Measurements from ENCODE around the gene EHMT1. TPM values are rescaled to one million over a fixed set of nuclear protein-coding genes. Genes with fewer than 3 reads are reported as not detected.
"Not testable (repeated sequence)": the region's sequence is repeated elsewhere in the genome, so short reads cannot be mapped to it uniquely, and the experiment has no call there.

The EHMT1 gene
- total RNA-seq, 2 donors from 2014 or later: 106 to 108 TPM

DNA sequence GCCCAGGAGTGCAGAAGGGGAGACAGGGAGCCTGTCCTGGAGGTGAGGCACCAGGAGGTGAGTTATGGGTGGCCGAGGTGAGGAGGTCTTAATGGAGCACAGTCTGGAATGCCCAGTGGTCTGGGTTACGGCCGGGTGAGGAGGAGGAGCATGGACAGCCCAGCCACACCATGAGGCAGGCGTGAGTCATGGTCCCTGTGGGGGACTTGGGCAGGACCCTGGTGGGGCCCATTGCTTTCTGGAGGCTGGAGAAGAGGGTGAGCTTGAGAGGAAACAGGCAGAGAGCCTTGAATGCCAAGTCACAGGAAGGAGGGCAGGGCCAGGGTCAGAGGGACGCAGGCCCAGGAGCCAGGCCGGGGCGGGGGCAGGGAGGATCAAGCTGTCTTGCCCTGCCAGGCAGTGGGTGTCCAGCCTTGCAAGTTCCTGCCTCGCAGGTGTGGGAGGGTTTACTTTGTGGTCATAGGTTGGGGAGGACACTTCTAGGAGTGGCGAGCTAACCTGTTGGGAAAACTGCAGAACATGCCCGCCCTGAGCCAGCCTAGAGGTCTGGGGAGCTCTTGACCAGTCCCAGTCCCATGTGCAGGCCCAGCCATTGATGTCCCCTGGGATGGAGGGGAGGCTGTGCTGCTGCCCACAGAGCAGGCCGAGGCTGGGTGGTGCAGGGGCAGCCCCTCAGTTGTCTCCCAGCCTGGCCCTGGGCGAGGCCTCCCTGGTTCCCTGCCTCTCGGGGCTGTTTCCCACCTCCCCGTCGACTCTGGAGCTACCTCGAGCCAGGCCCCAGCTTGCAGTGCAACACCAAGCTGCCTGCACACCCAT lies 261.6 kb downstream of the EHMT1 start:
- Mint-ChIP-seq H3K4me1 (peaks cover 2% of the 10 kb centered on the region), H3K36me3 (ENCODE audit: low read depth) (peaks cover 2% of the 10 kb centered on the region), H3K27ac (no peak overlapping the region), H3K4me3 (peak overlapping the region; percentile 19), H3K27me3 (peaks cover 34% of the 10 kb centered on the region)
- no peak for DNase-seq
- no peaks in the 10 kb centered on the region for H3K9me3 ChIP-seq (ENCODE audit: control insufficient read depth, low read length, poor library complexity, severe bottlenecking)
- ATAC-seq: no peak

DNA sequence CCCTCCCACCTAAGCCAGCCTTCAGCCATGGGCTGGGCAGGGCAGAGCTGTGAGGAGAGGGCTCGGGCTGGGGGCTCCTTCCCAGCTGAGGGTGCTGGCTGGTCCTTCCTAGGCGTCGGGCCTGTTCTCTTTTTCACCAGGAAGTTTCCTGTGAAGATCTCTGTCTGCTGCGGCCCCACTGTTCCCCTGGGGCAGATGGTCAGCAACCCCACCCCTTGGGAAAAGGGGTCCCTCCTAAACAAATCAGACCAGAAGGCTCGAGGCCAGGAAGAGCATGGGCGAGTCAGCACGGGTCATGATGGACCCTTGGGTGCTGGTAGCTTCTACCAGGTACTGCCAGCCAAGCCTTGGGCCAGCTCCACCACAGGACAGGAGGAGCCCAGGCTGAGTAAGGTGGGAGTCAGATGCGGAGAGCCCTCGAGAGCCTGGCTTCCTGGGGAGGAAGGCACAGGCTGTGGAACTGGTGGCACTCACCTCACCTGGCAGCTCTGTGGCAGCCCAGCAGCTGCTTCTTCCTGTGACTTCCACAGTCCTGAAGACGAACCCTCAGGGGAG lies 262.2 kb downstream of the EHMT1 start:
- no peak for DNase-seq
- peaks cover 2% of the 10 kb centered on the region for H3K36me3 Mint-ChIP-seq (ENCODE audit: low read depth)
- H3K4me3 Mint-ChIP-seq: no peak overlapping the region
- no peak overlapping the region for H3K27ac Mint-ChIP-seq
- peaks cover 27% of the 10 kb centered on the region for H3K27me3 Mint-ChIP-seq
- H3K9me3 ChIP-seq (ENCODE audit: control insufficient read depth, low read length, poor library complexity, severe bottlenecking): no peaks in the 10 kb centered on the region
- H3K4me1 Mint-ChIP-seq: peaks cover 2% of the 10 kb centered on the region
- no peak for ATAC-seq

DNA sequence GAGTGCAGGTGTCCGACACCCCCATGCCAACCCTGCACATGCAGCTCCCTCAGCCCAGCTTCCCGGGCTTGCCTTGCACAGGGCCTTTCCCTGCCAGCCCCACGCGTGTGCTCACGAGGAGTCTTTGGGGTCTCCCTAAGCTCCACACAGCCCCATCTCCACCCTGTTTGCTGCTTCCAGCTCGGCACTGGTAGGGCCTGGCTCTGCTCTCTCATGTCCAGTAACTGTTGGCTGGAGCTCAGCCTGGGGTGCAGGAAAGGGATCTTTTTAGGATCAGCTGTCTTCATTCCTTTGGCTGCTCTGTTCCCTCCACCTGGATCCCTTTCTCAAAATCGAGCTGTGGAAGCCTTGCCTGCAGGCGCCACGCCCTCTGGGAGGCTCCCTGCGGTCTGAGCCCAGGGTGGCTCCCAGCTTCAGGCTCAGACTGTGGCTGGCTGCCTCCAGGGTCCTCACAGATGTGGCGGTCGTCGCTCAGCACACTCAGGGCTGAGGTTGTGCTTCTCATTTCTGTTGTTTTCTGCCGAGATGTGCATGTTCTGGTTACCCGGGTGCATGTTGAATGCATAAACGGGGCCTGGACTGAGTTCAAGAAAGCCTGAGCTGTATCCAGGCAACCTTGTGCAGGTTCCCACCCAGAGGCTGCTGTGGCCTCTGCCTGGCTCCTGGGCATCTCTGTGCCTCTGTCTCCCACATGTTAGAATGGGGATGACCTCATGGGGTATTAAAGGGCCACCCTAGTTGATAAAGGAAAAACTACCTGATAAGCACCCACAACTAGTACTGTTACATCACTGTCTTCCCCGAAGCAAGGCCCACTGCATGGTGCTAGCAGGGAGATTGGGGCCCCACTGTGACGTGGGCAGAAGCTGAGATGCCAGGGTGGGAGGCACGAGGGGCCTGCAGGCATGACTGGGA lies 263.0 kb downstream of the EHMT1 start:
- no peak for ATAC-seq
- H3K27me3 Mint-ChIP-seq: peaks cover 19% of the 10 kb centered on the region
- H3K4me1 Mint-ChIP-seq: no peaks in the 10 kb centered on the region
- no peak for DNase-seq
- no peaks in the 10 kb centered on the region for H3K9me3 ChIP-seq (ENCODE audit: control insufficient read depth, low read length, poor library complexity, severe bottlenecking)
- H3K4me3 Mint-ChIP-seq: no peak overlapping the region
- no peak overlapping the region for H3K27ac Mint-ChIP-seq
- peaks cover 5% of the 10 kb centered on the region for H3K36me3 Mint-ChIP-seq (ENCODE audit: low read depth)

DNA sequence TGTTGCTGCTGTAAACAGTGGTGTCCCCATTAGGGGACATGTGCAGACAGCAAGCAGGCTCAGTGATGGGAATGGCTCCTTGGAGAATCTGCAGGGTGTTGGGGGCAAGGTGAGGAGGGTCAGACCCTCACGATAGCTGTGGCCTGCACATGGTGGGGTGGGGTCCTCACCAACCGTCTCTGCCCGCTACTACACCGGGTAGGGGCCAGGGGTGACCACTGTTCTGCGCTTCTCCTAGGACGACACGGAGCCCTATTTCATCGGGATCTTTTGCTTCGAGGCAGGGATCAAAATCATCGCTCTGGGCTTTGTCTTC lies 263.7 kb downstream of the EHMT1 start:
- DNase-seq (no peak), ATAC-seq (no peak)
- no peak overlapping the region for H3K27ac Mint-ChIP-seq
- H3K4me1 Mint-ChIP-seq: no peaks in the 10 kb centered on the region
- H3K27me3 Mint-ChIP-seq: peaks cover 19% of the 10 kb centered on the region
- H3K4me3 Mint-ChIP-seq: no peak overlapping the region
- no peaks in the 10 kb centered on the region for H3K9me3 ChIP-seq (ENCODE audit: control insufficient read depth, low read length, poor library complexity, severe bottlenecking)
- H3K36me3 Mint-ChIP-seq (ENCODE audit: low read depth): peaks cover 5% of the 10 kb centered on the region

DNA sequence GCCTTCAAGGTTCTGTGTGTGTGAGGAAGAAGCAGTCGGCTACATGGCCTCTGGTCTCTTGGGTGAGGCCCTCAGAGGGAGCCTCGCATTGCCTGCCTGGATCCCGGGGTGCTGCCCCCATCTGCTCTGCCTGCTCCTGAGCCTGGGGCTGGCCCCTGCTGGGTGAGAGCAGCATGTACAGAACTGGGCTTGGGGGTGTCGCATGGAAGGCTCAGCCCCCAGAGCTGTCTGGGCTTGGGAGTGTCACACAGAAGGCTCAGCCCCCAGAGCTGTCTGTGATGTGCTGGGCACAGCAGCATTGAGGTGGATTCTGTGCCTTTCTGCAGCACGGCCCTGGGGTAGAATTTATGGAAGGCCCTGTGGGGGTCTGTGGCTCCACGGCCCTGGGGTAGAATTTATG lies 265.2 kb downstream of the EHMT1 start:
- H3K36me3 Mint-ChIP-seq (ENCODE audit: low read depth); ATAC-seq; DNase-seq; H3K27ac Mint-ChIP-seq; H3K4me3 Mint-ChIP-seq; H3K4me1 Mint-ChIP-seq; H3K9me3 ChIP-seq (ENCODE audit: control insufficient read depth, low read length, poor library complexity, severe bottlenecking): not testable (repeated sequence)
- H3K27me3 Mint-ChIP-seq: peaks cover 19% of the 10 kb centered on the region

DNA sequence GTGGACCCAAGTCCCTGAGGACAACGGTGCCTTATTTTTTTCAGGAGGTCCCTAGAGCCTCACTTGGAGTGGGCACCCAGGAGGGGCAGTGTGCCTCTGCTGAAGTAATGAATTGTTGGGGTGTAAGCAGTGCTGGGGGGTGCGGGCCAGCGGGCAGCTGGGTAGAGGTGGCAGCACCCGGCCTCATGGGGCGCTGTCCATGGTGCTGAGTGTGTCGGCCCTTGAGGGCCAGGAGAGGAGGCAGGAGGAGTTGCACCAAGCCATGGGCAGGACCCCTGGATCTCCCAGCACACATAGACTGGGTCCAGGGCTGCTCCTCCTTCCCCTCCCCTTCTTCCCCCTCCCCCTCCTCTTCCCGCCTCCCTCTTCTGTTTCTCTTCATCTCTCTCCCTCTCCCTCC lies 265.7 kb downstream of the EHMT1 start:
- not testable (repeated sequence) for H3K4me1 Mint-ChIP-seq; H3K36me3 Mint-ChIP-seq (ENCODE audit: low read depth); ATAC-seq; H3K27ac Mint-ChIP-seq; H3K9me3 ChIP-seq (ENCODE audit: control insufficient read depth, low read length, poor library complexity, severe bottlenecking); DNase-seq; H3K4me3 Mint-ChIP-seq
- peaks cover 13% of the 10 kb centered on the region for H3K27me3 Mint-ChIP-seq

DNA sequence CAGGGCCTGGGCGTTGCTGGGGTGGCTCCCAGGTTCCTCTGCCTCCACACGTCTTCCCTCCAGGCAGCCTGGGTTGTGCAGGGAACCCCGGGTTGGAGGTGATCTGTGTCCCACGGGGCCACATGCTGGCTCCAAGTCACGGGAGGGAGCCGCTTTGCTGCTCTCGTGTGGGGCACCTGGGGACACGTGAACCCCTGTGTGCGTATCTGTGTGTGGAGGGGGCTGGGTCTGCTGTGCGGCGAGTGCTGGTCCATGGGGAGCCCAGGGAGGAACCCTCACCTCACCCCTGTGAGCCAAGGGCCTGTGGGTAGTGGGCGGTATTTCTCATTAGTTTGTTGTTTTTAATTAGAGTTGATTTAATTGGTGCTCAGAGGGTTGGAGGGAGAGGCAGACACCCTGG lies 266.3 kb downstream of the EHMT1 start:
- H3K27ac Mint-ChIP-seq; DNase-seq; H3K27me3 Mint-ChIP-seq; H3K9me3 ChIP-seq (ENCODE audit: control insufficient read depth, low read length, poor library complexity, severe bottlenecking); H3K36me3 Mint-ChIP-seq (ENCODE audit: low read depth); H3K4me3 Mint-ChIP-seq; ATAC-seq; H3K4me1 Mint-ChIP-seq: not testable (repeated sequence)

Other genes starting within 250 kb of the EHMT1 start
- gene EXD3, start 195.8 kb upstream of the EHMT1 start, total RNA-seq: 10 to 100 TPM; 15.4 to 17.8 TPM
- gene NOXA1, start 195.6 kb upstream of the EHMT1 start, total RNA-seq: 1 to 10 TPM; 3.0 to 3.3 TPM
- not detected for gene ENTPD8, start 177.6 kb upstream of the EHMT1 start, total RNA-seq
- gene NSMF, start 159.7 kb upstream of the EHMT1 start, total RNA-seq: 10 to 100 TPM; 41.5 to 54.2 TPM
- gene PNPLA7, start 68.6 kb upstream of the EHMT1 start, total RNA-seq: 1 to 10 TPM; 7.3 to 7.5 TPM
- 10 to 100 TPM; 52.6 to 78.8 TPM for gene MRPL41, start 67.1 kb upstream of the EHMT1 start, total RNA-seq
- gene DPH7, start 40.1 kb upstream of the EHMT1 start, total RNA-seq: 10 to 100 TPM; 46.1 to 52.0 TPM
- 10 to 100 TPM; 12.1 to 18.2 TPM for gene ZMYND19, start 28.5 kb upstream of the EHMT1 start, total RNA-seq
- 10 to 100 TPM; 54.8 to 83.8 TPM for gene ARRDC1, start 13.3 kb upstream of the EHMT1 start, total RNA-seq